Subcutaneous adipose tissue (tissue), 4 donors: ENCODE data around the gene PPIF. TPM values are rescaled to one million over a fixed set of nuclear protein-coding genes. Genes with fewer than 3 reads are reported as not detected.

Experiments
- total RNA-seq, 4 donors: library from RNA; depleted of rRNA; stranded (reverse); fragments of >200 nt; gene quantifications; one replicate each; pipeline ENCODE4 v1.1.0, GENCODE V29; 2016
- TF ChIP-seq, protein P1 (sequence below): fragments of 450-650 bp; IDR thresholded peaks from one replicate; pipeline ENCODE4 v1.5.1; 2016; ENCODE audit warnings: low read depth, mild to moderate bottlenecking, control low read depth, antibody characterized with exemption, moderate library complexity

PPIF gene
- total RNA-seq, 4 donors from 2014 or later: 13.0 to 55.2 (median 29.8) TPM

DNA sequence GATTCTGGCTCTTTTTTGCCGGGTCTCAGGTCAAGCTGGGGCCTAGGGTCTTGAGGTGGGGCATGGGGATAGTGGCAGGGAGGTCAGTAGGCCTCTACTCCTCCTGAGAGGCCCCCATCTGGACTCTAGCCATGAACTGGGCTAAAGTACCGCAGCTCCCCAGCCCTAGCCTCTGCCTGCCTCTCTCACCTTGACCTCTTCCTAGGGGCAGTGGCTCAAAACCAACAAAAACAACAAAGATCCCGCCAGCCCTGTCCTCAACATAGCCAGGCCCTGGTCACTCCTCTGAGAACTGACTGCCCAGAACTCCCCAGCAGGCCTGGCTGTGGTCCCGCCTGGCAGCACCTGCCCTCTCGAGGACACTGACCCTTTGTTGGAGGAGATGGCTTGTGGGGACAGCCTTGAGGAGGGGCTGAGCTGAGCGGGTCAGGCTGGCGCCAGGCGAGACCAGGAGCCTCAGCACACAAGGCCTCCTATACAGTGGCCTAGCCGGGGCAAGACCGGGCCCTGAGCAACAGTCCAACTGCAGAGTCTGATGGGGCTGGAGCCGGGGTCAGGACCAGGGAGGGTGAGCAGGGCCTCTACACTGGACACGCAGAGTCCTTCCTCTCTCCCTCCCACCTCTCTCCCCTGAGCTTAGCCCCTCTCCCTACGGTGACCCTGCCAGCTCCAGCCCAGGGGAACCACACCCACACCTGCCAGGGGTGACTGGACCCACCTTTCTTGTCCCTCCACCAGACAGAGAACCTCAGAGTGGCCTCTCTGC, 11.6 kb upstream of the PPIF start:
- TF ChIP-seq, protein P1, sequence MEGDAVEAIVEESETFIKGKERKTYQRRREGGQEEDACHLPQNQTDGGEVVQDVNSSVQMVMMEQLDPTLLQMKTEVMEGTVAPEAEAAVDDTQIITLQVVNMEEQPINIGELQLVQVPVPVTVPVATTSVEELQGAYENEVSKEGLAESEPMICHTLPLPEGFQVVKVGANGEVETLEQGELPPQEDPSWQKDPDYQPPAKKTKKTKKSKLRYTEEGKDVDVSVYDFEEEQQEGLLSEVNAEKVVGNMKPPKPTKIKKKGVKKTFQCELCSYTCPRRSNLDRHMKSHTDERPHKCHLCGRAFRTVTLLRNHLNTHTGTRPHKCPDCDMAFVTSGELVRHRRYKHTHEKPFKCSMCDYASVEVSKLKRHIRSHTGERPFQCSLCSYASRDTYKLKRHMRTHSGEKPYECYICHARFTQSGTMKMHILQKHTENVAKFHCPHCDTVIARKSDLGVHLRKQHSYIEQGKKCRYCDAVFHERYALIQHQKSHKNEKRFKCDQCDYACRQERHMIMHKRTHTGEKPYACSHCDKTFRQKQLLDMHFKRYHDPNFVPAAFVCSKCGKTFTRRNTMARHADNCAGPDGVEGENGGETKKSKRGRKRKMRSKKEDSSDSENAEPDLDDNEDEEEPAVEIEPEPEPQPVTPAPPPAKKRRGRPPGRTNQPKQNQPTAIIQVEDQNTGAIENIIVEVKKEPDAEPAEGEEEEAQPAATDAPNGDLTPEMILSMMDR: no peak

DNA sequence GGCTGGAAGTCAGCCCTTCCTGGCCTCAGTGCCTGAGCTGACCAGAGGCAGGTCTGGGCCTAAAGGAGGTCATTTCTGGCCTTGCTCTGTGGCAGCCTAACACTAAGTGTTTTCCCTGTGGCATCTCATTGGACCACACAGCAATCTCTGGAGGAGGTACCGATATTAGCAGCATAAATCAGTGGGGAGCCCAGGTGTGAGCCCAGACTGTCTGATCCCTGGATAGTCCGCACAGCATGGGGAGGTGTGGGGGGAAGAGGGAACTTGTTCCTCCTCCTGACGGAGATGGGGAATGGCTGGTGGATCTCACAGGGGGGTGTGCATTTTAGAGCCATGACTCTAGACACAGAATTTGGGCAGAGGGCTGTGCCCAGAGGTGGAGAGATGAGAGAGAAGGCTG, 11.0 kb upstream of the PPIF start:
- TF ChIP-seq, protein P1: no peak

DNA sequence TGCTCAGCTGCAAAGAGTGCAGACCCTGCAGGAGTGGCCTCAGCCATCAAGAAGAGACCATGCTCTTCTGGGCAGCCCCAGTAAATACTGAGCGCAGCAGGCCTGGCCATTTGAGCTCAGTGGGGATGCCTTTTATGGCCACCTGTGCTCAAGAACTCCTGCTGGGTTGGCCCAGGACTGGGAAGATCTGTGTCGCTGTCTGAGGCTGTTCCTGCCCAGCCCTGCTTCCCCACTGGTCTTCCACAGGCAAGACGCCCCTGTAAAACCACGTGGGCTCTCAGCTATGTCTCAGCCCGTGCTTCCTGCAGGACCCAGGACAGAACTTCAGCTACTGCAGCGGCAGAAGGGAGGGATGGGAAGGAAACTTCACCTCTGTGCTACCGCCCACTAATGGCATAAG, 10.5 kb upstream of the PPIF start:
- TF ChIP-seq, protein P1: no peak

DNA sequence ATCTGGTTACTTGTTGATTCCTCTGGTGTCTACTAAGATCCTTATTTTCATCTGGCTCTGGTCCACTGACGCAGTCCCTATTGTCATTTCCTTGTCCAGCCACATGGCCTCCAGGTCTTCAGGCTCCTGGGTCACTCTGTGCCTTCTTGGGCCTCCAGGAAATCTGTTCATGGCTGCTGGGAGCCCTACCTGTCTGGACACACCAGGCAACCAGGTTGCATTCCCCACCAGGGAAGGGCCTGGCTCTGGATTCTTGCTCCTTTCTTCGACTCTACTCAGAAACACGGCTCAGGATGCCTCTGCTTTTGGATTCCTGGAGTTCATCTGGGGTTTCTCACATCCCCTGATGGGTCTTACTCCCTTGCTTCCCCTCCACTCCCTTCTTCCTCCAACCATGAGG, 8.0 kb upstream of the PPIF start:
- TF ChIP-seq, protein P1: no peak

DNA sequence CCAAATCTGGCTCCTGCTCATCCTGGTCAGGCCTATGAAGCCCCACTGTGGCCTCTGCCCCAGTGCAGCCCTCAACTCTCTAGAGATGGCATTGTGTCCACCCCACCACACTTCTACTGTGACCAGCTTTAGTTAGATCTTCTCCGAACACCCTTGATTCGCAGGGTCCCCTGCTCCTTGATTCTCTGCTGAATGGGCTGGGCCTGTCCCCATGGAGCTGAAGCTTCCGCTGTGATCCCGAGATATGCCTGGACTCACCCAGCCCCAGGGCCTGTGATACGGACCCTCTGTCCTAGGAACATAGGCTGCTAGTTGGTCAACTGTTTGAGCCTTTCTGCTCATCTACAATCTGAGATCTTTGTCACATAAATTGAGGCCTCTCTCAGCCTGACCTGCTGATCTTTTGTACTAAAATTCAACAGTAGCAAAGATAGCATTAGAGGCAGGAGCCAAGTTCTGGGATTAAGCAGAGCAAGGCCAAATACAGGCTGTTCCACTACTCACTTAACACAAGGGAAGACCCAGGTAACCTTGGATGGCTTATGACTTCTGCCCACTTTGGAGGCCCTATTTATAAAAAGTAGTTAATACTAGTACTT, 6.5 kb upstream of the PPIF start:
- TF ChIP-seq, protein P1: no peak

DNA sequence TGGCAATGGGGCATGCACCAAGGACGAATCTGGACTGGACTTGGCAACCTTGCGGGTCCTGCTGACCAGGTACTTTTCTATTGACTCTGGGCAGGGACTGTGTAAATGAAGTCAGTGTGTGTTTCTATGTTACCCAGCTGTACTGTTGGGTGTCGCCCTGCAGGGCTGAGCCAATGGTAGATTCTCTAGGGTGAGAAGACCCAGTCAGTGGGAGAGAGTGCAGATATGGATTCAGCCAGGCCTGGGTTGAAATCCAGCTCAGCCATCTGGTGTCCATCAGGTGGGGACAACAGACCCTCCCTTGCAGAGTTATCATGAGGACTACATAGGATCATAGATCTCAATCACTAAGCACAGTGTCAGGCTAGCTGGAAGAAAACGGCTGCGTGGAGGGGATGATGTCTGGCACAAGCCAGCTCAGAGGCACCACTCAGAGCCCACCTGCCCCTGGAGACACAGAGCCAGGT, 4.9 kb upstream of the PPIF start:
- TF ChIP-seq, protein P1: no peak

DNA sequence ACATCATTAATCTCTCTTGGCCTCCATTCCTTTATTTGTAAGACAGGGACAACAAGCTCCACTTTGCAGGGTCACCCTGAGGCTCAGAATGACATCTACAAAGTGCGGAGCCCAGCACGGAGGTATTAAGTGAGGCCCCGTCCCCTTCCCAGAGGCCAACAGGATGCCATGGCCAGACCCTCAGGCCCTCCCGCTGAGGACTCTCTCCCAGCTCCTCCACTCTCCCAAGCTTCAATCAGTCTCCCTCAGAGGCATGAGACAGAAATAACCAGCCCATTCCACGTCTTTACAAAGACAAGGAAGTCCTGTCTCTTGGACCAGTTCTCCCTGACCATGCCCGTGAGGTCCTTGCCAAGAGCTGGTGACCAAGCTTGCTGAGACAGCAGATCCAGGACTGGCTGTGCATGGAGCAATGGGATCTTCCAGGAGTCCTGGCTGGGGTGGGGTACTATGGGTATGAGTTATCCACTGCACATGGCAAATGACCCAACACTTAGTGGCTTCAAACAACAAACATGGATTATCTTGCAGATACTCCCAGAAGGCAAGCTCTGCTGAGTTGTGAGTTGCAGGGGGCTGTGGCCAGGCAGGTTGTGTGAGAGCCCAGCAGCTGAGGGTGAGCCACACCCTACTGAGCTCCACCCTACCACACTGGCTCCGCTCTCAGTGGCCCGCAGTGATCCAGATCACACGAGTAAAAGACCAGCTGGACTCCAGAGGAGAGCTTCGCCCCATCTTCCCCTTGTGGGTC, 4.3 kb upstream of the PPIF start:
- TF ChIP-seq, protein P1: no peak
